ENCODE measurements around the gene SERP2.

SERP2 gene

DNA sequence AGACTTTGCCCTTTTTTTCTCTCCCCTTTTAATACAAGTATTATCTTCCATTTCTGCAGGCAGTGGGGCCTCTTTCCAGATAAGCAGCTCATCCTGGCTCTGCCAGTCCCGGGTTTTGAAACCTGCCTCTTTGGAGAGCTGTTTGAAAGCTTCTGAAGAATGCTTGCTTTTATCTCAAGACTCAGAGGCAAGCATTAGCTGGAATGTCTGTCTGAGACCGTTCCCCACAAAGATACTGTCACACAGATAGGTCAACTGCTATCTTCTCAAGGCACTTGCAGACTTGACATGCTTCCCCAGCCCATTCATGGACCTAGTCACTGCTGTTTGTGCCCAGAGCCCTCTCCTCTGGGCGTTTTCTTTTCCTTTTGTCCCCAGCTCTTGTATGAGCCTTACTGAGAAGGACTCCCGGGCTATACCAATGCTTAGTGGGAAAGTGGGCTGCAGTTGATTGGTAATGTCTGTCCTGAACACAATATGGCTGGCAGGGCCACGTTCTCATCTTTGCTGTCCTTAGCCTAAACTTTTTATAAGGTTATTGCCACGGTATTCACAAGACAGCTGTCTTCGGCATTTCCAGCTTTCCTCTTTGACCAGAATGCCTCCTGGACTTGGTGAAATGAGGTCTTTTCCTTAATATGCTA, 13.4 kb downstream of the SERP2 start:
- FAIRE-seq: no peak
- no peak for TF ChIP-seq POLR2A (IDR thresholded peaks at IDR 0.05; ENCODE audit: low read depth, low read length)
- no peak for DNase-seq (ENCODE audit: insufficient read length, low spot score)

DNA sequence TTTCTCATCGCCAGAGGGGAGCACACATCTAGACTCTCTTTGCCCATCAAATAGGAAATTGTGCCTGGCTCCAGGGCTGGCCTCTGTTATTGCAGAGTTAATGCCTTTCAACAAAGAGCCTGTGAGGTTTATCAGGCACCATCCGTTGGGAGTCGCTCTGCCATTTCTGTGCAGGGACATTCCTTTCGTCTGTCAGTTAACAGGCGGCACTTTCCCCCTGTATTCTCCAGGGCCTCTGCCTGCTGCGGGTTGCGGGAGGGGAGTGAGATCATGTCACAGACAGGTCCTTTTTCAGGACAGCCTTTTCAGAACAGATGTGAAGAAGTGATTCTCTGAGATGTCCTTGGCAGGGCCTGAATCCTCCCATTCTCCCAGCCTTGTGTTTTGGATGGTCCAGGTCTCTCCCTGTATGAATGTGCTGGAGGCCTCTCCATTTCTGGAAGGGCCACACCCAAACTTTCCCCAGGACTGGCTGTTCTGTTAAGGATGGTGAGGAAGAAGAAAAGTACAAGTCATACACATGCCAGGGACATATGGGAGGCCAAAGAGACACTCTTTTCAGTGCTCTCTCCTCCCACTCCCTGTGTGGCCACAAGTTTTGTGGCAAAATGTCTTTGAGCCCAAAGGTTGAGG, 14.9 kb downstream of the SERP2 start:
- DNase-seq (ENCODE audit: insufficient read length, low spot score): no peak
- no peak for TF ChIP-seq POLR2A (IDR thresholded peaks at IDR 0.05; ENCODE audit: low read depth, low read length)
- no peak for FAIRE-seq

DNA sequence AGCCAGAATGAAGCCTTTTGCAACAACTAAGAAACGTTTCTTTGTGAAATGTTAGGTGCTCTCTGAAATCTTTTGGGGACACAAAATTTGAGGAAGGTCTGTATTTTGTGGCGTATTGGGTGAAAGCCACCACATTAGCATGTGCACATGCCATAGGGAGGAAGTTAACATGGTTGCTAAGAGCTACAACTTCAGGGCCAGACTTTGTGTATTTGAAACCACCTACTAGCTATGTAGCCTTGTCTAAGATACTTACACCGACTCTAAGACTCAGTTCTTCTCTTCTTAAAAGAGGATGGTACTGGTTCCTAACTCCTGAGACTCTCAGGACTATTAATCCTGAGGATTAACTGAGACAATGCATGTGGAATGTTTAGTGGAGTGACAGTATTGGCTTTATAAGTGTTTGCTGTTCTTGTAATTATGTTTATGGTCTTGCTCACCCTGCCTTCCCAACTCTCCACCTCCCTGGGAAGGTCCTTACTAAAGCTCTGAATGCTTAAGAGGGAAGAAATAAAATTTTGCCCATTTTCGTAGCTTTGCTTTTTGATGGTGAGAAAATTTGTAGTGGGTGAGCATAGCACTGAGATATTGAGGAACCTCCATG, 15.5 kb downstream of the SERP2 start:
- DNase-seq (ENCODE audit: insufficient read length, low spot score): no peak
- FAIRE-seq: no peak
- TF ChIP-seq POLR2A (IDR thresholded peaks at IDR 0.05; ENCODE audit: low read depth, low read length): no peak

DNA sequence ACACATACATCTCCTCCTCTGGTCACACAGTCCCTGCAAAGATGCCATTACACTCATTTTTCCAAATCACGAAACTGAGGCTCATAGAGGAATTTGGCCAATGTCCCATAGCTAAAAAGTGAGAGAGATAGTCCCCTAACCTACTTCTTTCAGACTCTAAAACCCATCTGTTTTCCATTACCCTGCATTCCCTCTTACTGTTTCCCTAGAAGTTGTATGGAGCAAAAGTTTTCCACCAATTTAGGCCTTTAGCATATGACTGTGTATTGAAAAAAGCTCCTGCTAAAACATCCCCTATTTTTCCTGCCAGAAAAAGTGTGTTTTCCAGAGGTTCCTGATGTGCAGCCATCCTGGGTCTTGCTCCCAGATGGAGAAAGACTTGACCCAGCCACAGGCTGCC, 16.3 kb downstream of the SERP2 start:
- no peak for FAIRE-seq
- TF ChIP-seq POLR2A (IDR thresholded peaks at IDR 0.05; ENCODE audit: low read depth, low read length): no peak
- DNase-seq (ENCODE audit: insufficient read length, low spot score): no peak

DNA sequence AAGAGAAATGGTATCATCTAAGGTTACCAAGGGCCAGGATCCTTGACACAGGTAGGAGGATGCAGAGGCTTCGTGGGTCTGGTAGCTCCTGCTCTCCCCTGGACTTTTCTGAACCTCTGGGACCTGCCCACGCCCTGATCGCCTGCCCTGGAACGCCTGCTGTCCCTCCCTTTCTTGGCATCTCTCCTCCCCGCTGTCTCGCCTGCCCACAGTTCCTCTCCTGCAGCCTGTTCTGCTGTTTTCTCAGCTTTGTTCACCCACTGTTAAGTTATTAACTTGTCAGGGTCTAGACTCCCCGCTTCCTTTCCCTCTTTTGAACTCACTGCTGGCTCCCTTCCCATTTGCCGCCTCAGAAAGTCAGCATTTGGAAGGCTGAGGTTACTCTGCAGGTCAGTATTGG, 19.8 kb downstream of the SERP2 start:
- DNase-seq (ENCODE audit: insufficient read length, low spot score) (no peak), FAIRE-seq (no peak)
- TF ChIP-seq POLR2A (IDR thresholded peaks at IDR 0.05; ENCODE audit: low read depth, low read length): no peak

DNA sequence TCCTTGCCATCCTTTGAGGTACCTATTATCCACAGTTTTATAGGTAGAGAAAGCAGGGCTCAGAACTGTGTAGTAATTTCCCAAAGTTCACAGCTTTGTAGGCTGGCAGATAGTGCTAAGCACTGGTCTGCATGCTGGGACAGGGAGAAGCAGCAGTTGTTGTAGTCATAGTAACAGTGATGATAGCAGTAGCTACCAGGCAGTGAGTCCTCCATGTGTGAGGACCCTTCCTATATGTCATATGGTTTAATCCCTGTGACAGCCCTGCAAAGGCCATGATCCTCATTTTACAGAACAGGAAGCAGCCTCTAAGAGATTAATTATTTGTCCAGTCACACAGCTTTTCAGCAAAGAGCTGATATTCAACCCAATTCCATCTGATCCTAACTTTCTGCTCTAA, 21.0 kb downstream of the SERP2 start:
- DNase-seq (ENCODE audit: insufficient read length, low spot score): no peak
- no peak for TF ChIP-seq POLR2A (IDR thresholded peaks at IDR 0.05; ENCODE audit: low read depth, low read length)
- no peak for FAIRE-seq

DNA sequence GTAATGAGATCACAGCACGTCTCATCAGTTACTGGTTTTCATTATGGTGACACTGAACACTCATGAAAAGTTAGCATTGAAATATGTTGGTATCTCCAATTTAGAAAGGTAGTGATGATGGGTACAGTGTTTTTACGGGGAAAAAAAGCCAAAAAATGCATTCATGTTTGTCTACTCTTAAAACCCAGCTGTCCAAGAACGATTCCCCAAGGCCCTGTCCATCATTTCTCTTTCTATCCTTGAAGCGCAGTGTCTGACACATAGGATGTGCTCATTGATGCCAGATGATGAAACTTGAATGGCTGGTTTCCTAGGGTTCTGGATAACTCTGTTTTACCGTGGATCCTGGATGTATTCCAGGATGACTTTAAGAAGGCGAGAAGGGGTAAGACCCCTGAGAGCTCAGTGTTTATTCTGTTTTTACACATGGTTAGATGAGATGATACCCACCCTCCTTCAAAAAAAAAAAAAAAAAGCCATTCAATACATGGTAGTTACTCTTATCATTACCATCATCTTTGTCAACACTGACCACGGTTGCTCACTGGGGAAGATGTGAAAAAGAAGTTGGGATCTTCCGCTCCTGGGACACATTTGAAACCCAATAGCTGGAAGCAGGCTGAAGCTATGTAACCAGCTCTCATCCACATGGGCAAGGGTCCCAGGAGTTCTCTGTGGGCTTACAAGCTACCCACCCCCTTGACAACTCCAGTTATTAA, 22.5 kb downstream of the SERP2 start:
- no peak for DNase-seq (ENCODE audit: insufficient read length, low spot score)
- TF ChIP-seq POLR2A (IDR thresholded peaks at IDR 0.05; ENCODE audit: low read depth, low read length): no peak
- no peak for FAIRE-seq

DNA sequence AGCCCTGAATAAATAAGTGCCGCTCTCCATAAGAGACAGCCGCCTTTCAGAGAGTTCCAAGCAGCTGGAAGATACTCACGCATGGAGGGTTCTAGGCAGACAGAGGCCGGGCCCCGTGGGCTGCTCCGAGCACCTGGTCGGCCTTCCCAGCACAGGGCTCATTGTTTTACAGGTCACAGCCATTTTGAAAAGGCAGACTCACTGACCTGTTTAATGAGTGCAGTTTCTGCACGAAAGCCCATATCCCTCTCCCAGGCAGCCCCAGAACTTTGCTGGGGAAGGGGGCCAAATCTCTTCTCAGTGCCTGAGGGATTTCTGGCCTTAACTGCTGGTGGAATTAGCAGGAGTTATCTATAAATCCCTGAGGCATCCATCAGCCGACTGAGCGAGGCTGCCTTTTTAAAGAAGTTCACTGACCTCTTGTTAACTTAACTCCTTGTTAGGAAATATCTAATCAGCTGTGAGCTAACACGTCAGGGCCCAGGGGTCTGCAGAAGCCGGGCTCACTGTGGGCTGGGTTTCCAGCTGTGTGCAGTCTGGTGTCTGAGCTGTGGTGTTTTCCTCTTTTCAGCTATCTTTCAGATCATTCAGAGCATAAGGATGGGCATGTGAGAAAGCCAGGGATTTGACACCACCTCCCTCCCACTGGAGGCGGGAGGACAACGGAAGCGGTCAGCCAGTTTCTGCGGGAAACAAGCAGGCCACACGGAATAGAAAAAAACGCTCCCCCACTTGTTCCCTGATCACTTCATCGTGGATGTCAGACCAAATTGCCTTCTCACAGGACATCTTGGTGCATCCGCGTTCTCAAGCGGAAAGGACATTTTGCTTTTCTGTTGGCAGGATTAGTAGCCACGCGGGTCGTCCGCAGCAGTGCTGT, 23.3 kb downstream of the SERP2 start:
- DNase-seq (ENCODE audit: insufficient read length, low spot score): no peak
- TF ChIP-seq POLR2A (IDR thresholded peaks at IDR 0.05; ENCODE audit: low read depth, low read length): no peak
- FAIRE-seq: no peak

DNA sequence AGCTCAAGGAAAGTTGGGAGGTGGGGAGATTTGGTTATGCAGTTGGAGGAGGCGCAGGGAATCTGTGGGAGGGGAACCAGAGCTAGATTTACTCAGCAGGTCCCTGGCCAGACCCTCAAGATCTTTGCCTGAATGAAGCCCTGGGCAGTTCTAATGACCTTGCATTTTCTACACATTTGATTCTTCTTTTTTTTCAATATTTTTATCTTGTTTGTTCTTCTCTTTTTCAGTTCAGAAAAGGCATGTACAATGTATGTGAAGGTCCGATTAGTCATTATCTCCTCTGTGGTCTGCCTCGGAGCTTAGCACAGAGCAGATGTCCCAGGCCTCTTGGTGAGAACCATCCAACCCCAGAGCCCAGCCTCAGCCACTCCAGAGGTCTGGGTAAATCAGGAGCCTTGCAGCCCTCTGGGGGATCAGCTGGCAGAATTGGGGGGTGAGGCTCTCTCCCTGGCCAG, 24.2 kb downstream of the SERP2 start:
- FAIRE-seq (no peak), DNase-seq (ENCODE audit: insufficient read length, low spot score) (no peak)
- TF ChIP-seq POLR2A (IDR thresholded peaks at IDR 0.05; ENCODE audit: low read depth, low read length): no peak

DNA sequence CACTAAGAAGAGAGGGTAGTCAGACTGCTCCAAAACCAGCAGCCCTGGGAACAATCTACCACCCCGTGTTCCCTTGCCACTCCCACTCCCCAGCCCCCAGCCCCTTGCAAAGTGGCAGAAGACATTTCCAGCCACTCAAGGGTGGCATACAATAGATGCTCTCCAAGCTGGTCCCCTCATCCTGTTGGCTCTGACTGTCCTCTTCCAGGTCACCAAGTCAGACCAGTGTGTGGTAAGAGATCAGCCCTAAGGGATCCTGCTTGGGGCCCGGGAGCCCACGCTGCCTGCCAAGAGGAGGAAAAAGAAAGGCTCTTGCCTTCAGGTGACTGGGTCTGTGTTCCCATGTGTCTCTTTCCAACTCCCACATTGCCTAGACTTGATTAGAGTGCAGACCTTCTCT, 25.0 kb downstream of the SERP2 start:
- no peak for TF ChIP-seq POLR2A (IDR thresholded peaks at IDR 0.05; ENCODE audit: low read depth, low read length)
- no peak for DNase-seq (ENCODE audit: insufficient read length, low spot score)
- FAIRE-seq: no peak

DNA sequence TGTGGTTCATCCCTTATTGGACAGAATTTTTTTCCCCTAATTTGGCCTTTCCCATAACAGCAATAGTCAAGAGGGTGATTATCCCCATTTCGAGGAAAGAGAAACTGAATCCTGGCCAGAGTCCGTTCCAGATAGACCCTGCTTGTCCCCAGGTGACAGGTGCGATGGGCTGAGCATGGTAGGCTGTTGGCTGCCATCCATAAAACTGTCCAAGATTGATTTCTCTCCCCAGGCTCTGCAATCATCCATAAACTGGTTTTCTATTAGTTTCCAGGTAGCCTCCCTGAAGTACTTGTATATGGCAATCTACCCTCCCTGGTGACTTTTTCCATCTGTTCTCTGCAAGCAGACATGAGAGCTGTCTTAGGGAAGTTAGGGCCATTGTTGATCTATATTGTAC, 25.4 kb downstream of the SERP2 start:
- no peak for FAIRE-seq
- no peak for DNase-seq (ENCODE audit: insufficient read length, low spot score)
- no peak for TF ChIP-seq POLR2A (IDR thresholded peaks at IDR 0.05; ENCODE audit: low read depth, low read length)

DNA sequence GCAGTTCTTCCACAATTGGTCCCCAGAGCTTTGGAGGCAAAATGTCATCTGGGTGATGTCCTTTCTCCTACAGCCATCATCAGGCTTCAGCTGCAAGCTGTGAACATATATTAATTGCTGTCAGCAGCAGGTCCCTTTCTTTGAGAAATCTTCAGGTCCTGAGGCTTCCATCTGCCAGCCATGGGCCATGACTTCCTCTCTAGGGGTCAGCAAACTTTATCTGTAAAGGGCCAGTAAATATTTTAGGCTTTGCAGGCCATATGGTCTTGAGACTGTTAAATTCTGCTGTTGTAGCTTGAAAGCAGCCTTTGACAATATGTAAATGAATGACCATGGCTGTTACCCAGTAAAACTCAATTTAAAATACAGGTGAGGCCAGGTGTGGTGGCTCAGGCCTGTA, 27.1 kb downstream of the SERP2 start:
- no peak for TF ChIP-seq POLR2A (IDR thresholded peaks at IDR 0.05; ENCODE audit: low read depth, low read length)
- no peak for DNase-seq (ENCODE audit: insufficient read length, low spot score)
- FAIRE-seq: no peak

DNA sequence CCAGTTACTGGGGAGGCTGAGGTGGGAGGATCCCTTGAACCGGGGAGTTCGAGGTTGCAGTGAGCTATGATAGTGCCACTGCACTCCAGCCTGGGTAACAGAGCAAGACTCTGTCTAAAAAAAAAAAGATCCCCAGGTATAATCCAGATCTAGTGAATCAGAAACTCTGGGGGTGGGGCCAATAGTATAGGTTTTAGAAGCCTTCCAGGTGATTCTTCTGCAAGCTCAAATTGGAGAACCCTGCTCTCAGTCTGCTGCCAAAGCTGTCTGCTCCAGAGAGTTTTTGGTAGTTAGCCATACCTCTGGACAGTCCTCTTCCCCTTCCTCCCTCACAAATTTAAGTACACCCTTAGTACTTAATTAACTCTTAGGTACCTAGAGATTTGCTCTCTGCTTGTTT, 28.0 kb downstream of the SERP2 start:
- no peak for TF ChIP-seq POLR2A (IDR thresholded peaks at IDR 0.05; ENCODE audit: low read depth, low read length)
- DNase-seq (ENCODE audit: insufficient read length, low spot score): no peak

More for the DNA sequence above, 28.0 kb downstream of the SERP2 start:
- FAIRE-seq: no peak

All from H54 (cell line).